ENCODE results near the gene ARSG. TPM values are rescaled to one million over a fixed set of nuclear protein-coding genes. Genes with fewer than 3 reads are reported as not detected.

The ARSG gene
- total and polyA plus RNA-seq, 4 experiments from 2014 or later = 10.4 to 19.1 (median 13.1) TPM

DNA sequence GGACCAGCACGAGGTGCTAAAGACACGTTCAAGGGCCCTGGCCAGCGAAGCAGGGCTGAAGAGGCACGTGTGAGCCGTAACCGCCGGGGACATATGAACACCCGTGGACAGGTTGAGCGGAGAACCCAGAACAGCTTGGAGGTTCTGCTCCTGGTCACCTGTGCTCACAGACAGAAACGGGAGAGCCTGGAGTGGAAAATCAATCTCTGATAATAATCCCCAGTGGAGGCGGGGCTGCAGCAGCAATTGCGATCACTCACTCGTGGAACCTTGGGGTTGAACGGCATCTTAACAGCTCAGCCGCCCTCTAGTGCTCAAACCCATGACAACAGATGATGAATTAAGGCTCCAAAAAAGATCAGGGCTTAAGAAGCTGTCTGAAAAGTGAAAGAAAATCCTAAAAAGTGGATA is 140.4 kb downstream of the ARSG start:
- peaks cover 20% of the 10 kb centered on the region for H3K4me1 ChIP-seq (ENCODE audit: insufficient read depth, low read length)
- peak; percentile 57 to 65 (median 61) for DNase-seq
- CTCF ChIA-PET (ENCODE audit: partially characterized antibody) = interaction anchor here (0.7 to 12.8 kb wide), 30 partner anchors 9 to 428 kb away, joined by 3 to 181 read pairs (median 4); partner anchors contain the start of genes ARSG, SLC16A6 and WIPI1
- Mint-ChIP-seq H3K4me3 (no peak overlapping the region), H3K27ac (peak overlapping the region in 5 of 7 donors; percentile 1 to 86 (median 20)), H3K4me1 (peaks cover 17 to 26% (median 17%) of the 10 kb centered on the region in 4 donors), H3K27me3 (no peaks in the 10 kb centered on the region), H3K9me3 (peaks cover 0 to 3% (median 0%) of the 10 kb centered on the region in 8 donors), H3K36me3 (peaks cover 3 to 33% of the 10 kb centered on the region in 2 donors)
- H3K9me3 ChIP-seq (ENCODE audit: control insufficient read depth in 1 of 2, low read length in 2 of 2) = no peaks in the 10 kb centered on the region
- POLR2A ChIA-PET (ENCODE audit: partially characterized antibody) = interaction anchor here (0.7 to 2.1 kb wide), 11 partner anchors 9 to 226 kb away, joined by 3 to 15 read pairs (median 4); partner anchors contain the start of genes ARSG and SLC16A6
- no peak overlapping the region for H3K27ac ChIP-seq (ENCODE audit: low read depth, low read length)
- H3K27me3 ChIP-seq (ENCODE audit: insufficient read depth, low read length) = no peaks in the 10 kb centered on the region
- H3K36me3 ChIP-seq (ENCODE audit: insufficient read depth, low read length) = peaks cover 18% of the 10 kb centered on the region
- no peak overlapping the region for H3K4me3 ChIP-seq (ENCODE audit: low read length in 2 of 2)
- intact Hi-C loops (cut with micrococcal nuclease) = loop anchor here (1.0 kb wide), 1 partner anchor 168 kb away; no protein-coding TSS in a partner anchor

DNA sequence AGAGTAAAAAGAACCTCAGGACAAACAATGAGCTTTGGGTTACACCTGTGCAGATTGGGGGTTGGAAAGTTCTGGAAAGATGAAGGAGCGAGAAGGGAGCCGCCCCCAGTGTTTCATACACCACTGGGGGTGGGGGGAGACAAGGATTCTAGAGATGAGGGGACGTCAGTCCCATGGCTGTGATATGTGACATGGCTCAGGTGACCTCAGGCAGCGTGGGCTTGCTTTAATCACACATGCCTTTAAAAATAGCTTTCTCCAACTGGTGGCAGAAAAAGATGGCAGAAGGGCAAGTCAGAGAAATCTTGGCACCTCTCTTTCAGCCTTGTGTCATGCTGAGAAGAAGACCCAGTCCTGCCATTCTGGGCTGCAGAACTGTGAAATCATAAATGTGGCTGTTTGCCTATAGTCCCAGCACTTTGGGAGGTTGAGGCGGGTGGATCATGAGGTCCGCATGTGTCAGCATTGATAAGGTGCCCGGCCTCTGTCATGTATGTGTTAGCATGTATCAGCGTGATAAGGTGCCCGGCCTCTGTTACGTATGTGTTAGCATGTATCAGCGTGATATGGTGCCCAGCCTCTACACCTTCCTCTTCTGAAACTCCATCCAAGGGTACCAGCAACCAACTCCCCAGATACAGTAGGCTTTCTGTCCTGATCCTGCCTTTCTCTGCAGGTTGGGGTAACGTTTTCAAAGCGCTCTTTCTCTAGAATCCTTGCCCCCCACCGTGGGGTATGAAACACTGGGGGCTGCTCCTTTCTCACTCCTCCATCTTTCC is 141.0 kb downstream of the ARSG start:
- Mint-ChIP-seq H3K27me3 (no peaks in the 10 kb centered on the region), H3K4me3 (no peak overlapping the region), H3K4me1 (peaks cover 20 to 32% (median 23%) of the 10 kb centered on the region in 4 donors), H3K36me3 (peaks cover 3 to 29% of the 10 kb centered on the region in 2 donors), H3K27ac (peak overlapping the region in 4 of 7 donors; percentile 14 to 86 (median 20)), H3K9me3 (peaks cover 0 to 3% (median 0%) of the 10 kb centered on the region in 8 donors)
- peaks cover 18% of the 10 kb centered on the region for H3K36me3 ChIP-seq (ENCODE audit: insufficient read depth, low read length)
- H3K9me3 ChIP-seq (ENCODE audit: control insufficient read depth in 1 of 2, low read length in 2 of 2) = no peaks in the 10 kb centered on the region
- intact Hi-C loops (cut with micrococcal nuclease) = no loop called here
- no peak overlapping the region for H3K27ac ChIP-seq (ENCODE audit: low read depth, low read length)
- no peaks in the 10 kb centered on the region for H3K27me3 ChIP-seq (ENCODE audit: insufficient read depth, low read length)
- ChIA-PET POLR2A (ENCODE audit: partially characterized antibody) (interaction anchor here (0.7 to 10.2 kb wide), 12 partner anchors 9 to 227 kb away, joined by 3 to 90 read pairs (median 4); partner anchors contain the start of genes ARSG and SLC16A6), CTCF (ENCODE audit: partially characterized antibody) (interaction anchor here (0.7 to 12.8 kb wide), 34 partner anchors 9 to 429 kb away, joined by 3 to 181 read pairs (median 4); partner anchors contain the start of genes ARSG, SLC16A6 and WIPI1)
- DNase-seq = no peak
- H3K4me1 ChIP-seq (ENCODE audit: insufficient read depth, low read length) = peaks cover 26% of the 10 kb centered on the region
- no peak overlapping the region for H3K4me3 ChIP-seq (ENCODE audit: low read length in 2 of 2)

DNA sequence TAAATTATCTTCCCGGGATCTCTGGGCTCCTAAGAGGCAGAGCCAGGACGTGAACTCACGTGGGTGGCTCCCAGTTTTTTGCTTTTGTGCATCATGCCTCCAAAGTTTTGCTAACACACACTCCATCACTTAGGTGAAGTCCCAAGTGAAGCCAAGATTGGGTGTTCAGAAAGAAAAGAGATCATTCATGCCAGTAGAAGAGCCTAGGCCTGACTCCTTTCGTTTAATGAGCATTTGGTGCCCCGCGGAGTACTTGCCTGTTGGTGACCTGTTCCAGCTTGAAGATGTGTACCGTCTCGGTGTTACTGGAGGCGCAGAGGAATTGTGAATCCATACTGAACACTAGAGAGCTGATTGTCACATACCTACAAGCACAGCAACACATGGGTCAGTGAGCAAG is 141.9 kb downstream of the ARSG start:
- peaks cover 28 to 41% (median 31%) of the 10 kb centered on the region in 4 donors for H3K4me1 Mint-ChIP-seq
- H3K36me3 Mint-ChIP-seq = peaks cover 3 to 31% of the 10 kb centered on the region in 2 donors
- intact Hi-C loops (cut with micrococcal nuclease) = no loop called here
- H3K9me3 ChIP-seq (ENCODE audit: control insufficient read depth in 1 of 2, low read length in 2 of 2) = no peaks in the 10 kb centered on the region
- peaks cover 0 to 3% (median 0%) of the 10 kb centered on the region in 8 donors for H3K9me3 Mint-ChIP-seq
- H3K27ac Mint-ChIP-seq = peak overlapping the region in 2 of 7 donors; percentile 24 to 55
- peaks cover 18% of the 10 kb centered on the region for H3K36me3 ChIP-seq (ENCODE audit: insufficient read depth, low read length)
- H3K4me1 ChIP-seq (ENCODE audit: insufficient read depth, low read length) = peaks cover 36% of the 10 kb centered on the region
- no peak overlapping the region for H3K4me3 ChIP-seq (ENCODE audit: low read length in 2 of 2)
- H3K27me3 ChIP-seq (ENCODE audit: insufficient read depth, low read length) = no peaks in the 10 kb centered on the region
- no peak for DNase-seq
- no peak overlapping the region for H3K27ac ChIP-seq (ENCODE audit: low read depth, low read length)
- H3K27me3 Mint-ChIP-seq = no peaks in the 10 kb centered on the region
- H3K4me3 Mint-ChIP-seq = no peak overlapping the region
- ChIA-PET POLR2A (ENCODE audit: partially characterized antibody) (interaction anchor here (1.8 to 10.2 kb wide), 2 partner anchors 34 to 142 kb away, joined by 7 to 90 read pairs; partner anchors contain the start of genes ARSG and SLC16A6), CTCF (ENCODE audit: partially characterized antibody) (interaction anchor here (1.3 to 12.8 kb wide), 14 partner anchors 9 to 260 kb away, joined by 3 to 181 read pairs (median 12); partner anchors contain the start of gene WIPI1)

GRCh38 chr17:68433911-68434508 is 142.7 kb downstream of the ARSG start:
- no peak overlapping the region for H3K27ac ChIP-seq (ENCODE audit: low read depth, low read length)
- no peaks in the 10 kb centered on the region for H3K9me3 ChIP-seq (ENCODE audit: control insufficient read depth in 1 of 2, low read length in 2 of 2)
- no peaks in the 10 kb centered on the region for H3K27me3 Mint-ChIP-seq
- intact Hi-C loops (cut with micrococcal nuclease) = no loop called here
- H3K4me1 ChIP-seq (ENCODE audit: insufficient read depth, low read length) = peaks cover 44% of the 10 kb centered on the region
- H3K27ac Mint-ChIP-seq = peak overlapping the region in 2 of 7 donors; percentile 12 to 76
- DNase-seq = no peak
- H3K4me1 Mint-ChIP-seq = peaks cover 32 to 49% (median 37%) of the 10 kb centered on the region in 4 donors
- H3K36me3 Mint-ChIP-seq = peaks cover 3 to 27% of the 10 kb centered on the region in 2 donors
- H3K36me3 ChIP-seq (ENCODE audit: insufficient read depth, low read length) = peaks cover 13% of the 10 kb centered on the region
- H3K27me3 ChIP-seq (ENCODE audit: insufficient read depth, low read length) = no peaks in the 10 kb centered on the region
- no peak overlapping the region for H3K4me3 Mint-ChIP-seq
- no peak overlapping the region for H3K4me3 ChIP-seq (ENCODE audit: low read length in 2 of 2)
- ChIA-PET POLR2A (ENCODE audit: partially characterized antibody) (interaction anchor here (10.2 kb wide), 1 partner anchor 143 kb away, joined by 90 read pairs; the partner anchor contains the start of genes ARSG and SLC16A6), CTCF (ENCODE audit: partially characterized antibody) (interaction anchor here (1.3 to 12.8 kb wide), 12 partner anchors 8 to 256 kb away, joined by 3 to 181 read pairs (median 16); partner anchors contain the start of gene WIPI1)
- H3K9me3 Mint-ChIP-seq = peaks cover 0 to 3% (median 0%) of the 10 kb centered on the region in 8 donors

GRCh38 chr17:68435361-68435760 is 144.1 kb downstream of the ARSG start:
- Histone ChIP-seq H3K27ac (ENCODE audit: low read depth, low read length) (no peak overlapping the region), H3K9me3 (ENCODE audit: control insufficient read depth in 1 of 2, low read length in 2 of 2) (no peaks in the 10 kb centered on the region), H3K27me3 (ENCODE audit: insufficient read depth, low read length) (no peaks in the 10 kb centered on the region), H3K4me3 (ENCODE audit: low read length in 2 of 2) (no peak overlapping the region), H3K4me1 (ENCODE audit: insufficient read depth, low read length) (peaks cover 44% of the 10 kb centered on the region), H3K36me3 (ENCODE audit: insufficient read depth, low read length) (peaks cover 4% of the 10 kb centered on the region)
- Mint-ChIP-seq H3K27ac (no peak overlapping the region), H3K36me3 (peaks cover 3 to 20% of the 10 kb centered on the region in 2 donors), H3K4me1 (peaks cover 32 to 53% (median 41%) of the 10 kb centered on the region in 4 donors), H3K9me3 (peaks cover 0 to 3% (median 0%) of the 10 kb centered on the region in 8 donors), H3K4me3 (no peak overlapping the region), H3K27me3 (no peaks in the 10 kb centered on the region)
- ChIA-PET POLR2A (ENCODE audit: partially characterized antibody) (interaction anchor here (0.5 to 10.2 kb wide), 7 partner anchors 23 to 263 kb away, joined by 3 to 107 read pairs (median 12); partner anchors contain the start of genes ARSG, SLC16A6 and WIPI1), CTCF (ENCODE audit: partially characterized antibody) (interaction anchor here (1.1 to 12.8 kb wide), 13 partner anchors 8 to 262 kb away, joined by 3 to 181 read pairs (median 6); partner anchors contain the start of gene WIPI1)
- intact Hi-C loops (cut with micrococcal nuclease) = loop anchor here (5.0 kb wide), 1 partner anchor 38 kb away; no protein-coding TSS in a partner anchor
- no peak for DNase-seq

DNA sequence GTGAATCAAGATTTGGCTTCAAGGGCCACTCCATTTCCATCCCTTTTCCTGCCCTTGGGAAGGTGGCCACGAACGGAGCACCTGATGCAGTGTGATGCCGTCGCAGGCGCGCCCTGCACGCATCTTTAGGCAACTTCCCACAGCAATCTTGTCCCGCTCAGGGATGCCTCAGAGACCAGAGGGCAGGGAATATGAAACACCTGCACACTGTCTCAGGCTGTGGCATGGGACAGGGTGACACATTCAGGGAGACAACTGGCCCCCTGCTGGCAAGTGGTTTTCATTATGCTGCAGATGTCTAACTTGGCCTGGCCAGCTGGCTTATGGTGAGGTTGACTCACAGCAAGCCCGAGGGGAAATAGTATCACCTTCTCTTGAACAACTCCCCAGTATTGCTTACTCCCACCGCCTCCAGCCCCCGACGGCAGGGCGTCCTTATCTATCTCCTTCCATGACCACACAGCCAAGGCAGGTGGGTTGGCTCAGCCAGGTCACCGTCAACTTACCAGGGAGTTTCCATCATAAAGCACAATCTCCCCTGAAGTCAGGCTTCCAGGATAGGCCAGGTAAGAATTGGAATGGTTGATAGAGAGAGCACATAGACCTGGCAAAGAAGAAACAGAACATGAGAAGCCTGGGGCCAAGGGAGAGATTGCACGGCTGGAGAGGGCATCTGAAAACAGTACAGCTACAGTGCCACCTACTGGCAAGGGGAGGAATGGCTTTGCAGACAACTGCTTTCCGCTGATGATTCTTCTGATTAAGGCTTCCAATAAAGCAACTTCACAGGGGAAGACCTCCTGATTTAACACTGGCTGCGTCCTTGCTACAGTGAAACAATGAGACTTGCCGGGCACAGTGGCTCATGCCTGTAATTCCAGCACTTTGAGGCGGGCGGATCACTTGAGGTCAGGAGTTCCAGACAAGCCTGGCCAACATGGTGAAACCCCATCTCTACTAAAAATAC is 144.9 kb downstream of the ARSG start:
- peaks cover 37 to 60% (median 45%) of the 10 kb centered on the region in 4 donors for H3K4me1 Mint-ChIP-seq
- DNase-seq = peak; percentile 82 to 84 (median 83)
- no peaks in the 10 kb centered on the region for H3K27me3 Mint-ChIP-seq
- H3K9me3 Mint-ChIP-seq = peaks cover 0 to 3% (median 0%) of the 10 kb centered on the region in 8 donors
- Histone ChIP-seq H3K27ac (ENCODE audit: low read depth, low read length) (no peak overlapping the region), H3K4me3 (ENCODE audit: low read length in 2 of 2) (no peak overlapping the region), H3K4me1 (ENCODE audit: insufficient read depth, low read length) (peaks cover 51% of the 10 kb centered on the region), H3K27me3 (ENCODE audit: insufficient read depth, low read length) (no peaks in the 10 kb centered on the region), H3K36me3 (ENCODE audit: insufficient read depth, low read length) (peaks cover 4% of the 10 kb centered on the region), H3K9me3 (ENCODE audit: control insufficient read depth in 1 of 2, low read length in 2 of 2) (no peaks in the 10 kb centered on the region)
- H3K36me3 Mint-ChIP-seq = peaks cover 3 to 20% of the 10 kb centered on the region in 2 donors
- H3K4me3 Mint-ChIP-seq = peak overlapping the region in 7 of 8 donors; percentile 36 to 91 (median 67)
- intact Hi-C loops (cut with micrococcal nuclease) = loop anchor here (1.0 to 5.0 kb wide), 9 partner anchors 21 to 264 kb away; partner anchors contain the start of gene WIPI1
- ChIA-PET POLR2A (ENCODE audit: partially characterized antibody) (interaction anchor here (0.5 to 10.2 kb wide), 16 partner anchors 10 to 263 kb away, joined by 3 to 107 read pairs (median 6); partner anchors contain the start of genes AMZ2, ARSG, SLC16A6 and WIPI1), CTCF (ENCODE audit: partially characterized antibody) (interaction anchor here (0.8 to 12.8 kb wide), 27 partner anchors 8 to 267 kb away, joined by 3 to 181 read pairs (median 4); partner anchors contain the start of genes AMZ2, ARSG and WIPI1)
- H3K27ac Mint-ChIP-seq = peak overlapping the region; percentile 79 to 97 (median 88)
